GM19023 (cell line): ENCODE results near the gene FBP2.

Source experiments
- ATAC-seq: cut with Tn5 transposase; IDR thresholded peaks from one replicate; pipeline ENCODE4 v1.9.1; 2021; ENCODE audit warnings: mild to moderate bottlenecking, moderate library complexity; ENCODE audit not compliant: unreplicated experiment

Gene FBP2

DNA sequence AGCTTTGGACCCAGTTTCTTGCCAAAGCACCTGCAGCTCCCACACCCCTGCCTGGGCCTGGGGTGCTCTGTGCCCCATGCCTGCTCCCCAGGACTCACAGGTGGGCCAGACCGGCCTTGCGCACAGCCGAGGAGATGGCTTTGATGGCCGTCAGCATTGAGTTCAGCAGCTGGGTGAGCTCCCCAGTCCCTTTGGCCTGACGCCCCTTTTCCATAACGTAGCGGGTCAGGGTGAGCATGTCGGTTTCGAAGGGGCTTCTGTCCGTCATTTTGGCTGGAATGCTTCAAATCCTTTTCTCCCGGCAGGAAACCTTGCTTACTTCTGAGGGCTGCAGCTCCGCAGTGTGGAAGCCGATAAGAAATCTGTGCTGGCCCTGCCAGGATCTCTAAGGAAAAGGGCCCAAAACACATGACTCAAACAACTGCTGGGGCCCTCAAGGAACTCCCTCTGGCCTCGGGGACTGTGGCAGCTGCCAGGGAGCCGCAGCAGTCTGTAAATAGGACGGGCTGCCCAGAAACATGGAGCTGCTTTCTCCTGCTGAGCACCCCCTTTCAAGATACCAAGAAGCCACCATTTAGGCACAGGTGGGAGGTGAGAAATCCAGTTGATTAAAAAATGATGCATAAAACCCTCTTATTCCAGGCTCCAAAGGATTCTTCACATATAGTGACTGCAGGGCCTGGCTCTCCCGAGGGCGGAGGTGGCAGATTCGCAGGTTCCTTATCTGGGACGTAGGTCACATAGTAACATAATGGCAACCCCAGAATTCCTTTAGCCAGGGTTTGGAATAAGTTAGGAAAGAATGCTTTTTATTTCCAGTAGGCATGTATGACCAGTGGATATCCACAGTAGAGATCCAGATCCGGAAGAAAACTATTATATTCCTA lies at the start of gene FBP2:
Gene FBP2 (minus strand): TSS at position 366 of the 887 bp plus-strand sequence. CDS start 98 bp downstream, at position 268.
- no peak for ATAC-seq

GRCh38 chr9:94643176-94643575 lies 49.6 kb upstream of the FBP2 start:
- no peak for ATAC-seq

DNA sequence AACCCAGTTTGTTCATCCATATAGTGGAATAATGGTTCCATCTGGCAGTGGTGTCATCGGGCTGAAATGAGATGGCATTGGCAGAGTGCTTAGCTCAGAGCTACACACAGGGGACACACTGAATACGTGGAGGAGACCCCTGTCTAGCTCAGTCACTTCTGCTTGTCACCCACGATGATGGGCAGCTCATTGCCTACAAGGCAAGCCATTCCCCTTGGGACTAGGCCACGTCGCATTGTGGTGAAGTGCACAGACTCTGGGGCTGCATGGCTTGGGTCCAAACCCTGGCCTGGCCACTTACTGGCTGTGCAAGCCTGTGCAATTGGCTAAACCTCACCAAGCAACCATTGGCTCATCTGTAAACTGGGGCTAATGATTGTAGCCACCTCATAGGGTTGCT lies 48.9 kb upstream of the FBP2 start:
- no peak for ATAC-seq

DNA sequence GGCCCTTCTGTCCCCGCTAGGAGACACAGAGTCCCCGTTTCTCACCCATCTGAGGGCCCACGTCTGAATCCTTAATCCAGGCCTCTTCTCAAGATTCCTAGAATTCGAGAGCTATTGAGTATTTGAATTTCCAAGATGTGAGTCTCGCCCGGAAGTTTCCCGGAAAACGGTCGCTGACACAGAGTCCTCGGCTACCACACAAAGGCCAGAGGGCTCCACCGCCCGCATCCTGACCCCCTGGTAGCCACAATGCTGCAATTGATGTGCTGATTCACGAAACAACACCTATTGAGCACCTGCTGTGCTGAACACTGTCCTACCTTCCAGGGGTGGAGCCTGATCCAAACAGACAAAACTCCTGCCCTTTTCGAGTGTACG lies 46.4 kb upstream of the FBP2 start:
- ATAC-seq = no peak

- ATAC-seq = no peak
These were observed 45.7 kb upstream of the FBP2 start, which contains the start of gene FBP1 for GRCh38 chr9:94639061-94639998. Gene FBP1, minus strand, starts transcription at chr9:94639518. Its CDS starts 208 bp downstream, at chr9:94639310.

DNA sequence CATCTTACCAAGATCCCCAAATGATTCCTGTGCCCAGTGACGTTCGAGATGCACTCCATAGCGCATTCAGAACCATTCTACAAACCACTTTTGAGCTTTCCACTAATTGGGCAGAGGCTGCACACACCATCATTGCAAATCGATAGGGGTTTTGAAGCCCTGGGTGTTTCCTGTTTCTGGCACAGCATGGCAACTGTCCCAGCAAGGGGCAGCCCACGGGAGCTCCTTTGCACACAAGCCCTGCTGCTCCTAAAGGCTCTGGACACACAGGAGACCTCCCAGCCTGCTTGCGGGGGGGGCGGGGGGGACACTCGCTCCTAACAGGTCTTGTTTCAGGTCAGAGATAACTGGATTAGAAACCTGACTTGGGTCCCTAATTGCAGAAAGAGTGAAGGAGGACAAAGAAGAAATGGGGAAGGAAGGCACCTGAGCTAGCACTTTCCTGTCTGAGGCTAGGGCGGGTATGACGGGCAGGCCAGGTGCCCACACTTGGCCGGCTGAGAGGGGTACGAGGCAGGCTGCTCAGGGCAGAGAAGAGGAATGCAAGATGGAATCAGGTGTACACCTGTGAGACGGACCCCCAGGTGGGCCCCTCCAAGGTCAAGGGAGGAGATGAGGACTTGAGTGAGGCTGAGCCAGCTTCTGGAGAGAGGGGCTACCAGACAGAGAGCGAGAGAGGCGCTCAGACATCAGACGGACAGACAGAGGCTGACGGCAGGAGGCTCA lies 44.9 kb upstream of the FBP2 start:
- ATAC-seq = no peak

DNA sequence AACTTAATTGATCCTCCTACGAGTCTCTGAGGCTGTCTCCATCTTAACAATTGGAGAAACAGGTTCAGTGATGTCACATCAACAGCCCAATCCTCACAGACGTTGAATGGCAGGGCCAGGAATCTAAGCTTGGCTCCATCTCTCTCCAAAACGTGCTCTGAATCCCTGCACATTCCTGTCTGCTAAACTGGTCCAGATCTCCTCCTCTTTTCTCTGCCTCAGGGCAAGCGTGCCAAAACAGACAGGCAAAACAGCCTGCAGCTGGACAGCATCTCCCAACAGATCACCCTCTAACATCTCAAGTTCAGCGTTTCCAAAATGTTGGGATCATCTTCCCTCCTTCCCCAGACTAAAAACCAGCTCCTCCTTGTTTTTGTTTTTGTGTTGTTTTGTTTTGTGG lies 39.1 kb upstream of the FBP2 start:
- no peak for ATAC-seq

DNA sequence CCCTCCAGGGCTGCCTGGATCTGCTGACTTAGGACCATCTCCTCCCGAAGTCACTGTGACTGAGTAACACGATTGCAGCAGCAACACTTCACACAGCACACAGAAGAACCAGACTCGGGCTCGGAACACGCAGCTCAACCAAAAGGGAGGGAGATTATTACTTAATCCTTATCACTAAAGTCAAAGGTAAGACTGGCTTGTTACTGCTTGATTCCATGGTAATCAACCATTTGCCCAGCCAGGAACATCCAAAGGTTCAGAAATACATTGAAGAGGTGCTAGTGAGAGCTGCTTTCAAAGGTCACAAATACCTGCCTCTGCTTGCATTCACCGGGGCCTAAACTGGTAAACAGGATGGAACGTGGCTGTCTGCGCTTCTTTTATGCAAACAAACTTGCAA lies 38.0 kb upstream of the FBP2 start:
- no peak for ATAC-seq

DNA sequence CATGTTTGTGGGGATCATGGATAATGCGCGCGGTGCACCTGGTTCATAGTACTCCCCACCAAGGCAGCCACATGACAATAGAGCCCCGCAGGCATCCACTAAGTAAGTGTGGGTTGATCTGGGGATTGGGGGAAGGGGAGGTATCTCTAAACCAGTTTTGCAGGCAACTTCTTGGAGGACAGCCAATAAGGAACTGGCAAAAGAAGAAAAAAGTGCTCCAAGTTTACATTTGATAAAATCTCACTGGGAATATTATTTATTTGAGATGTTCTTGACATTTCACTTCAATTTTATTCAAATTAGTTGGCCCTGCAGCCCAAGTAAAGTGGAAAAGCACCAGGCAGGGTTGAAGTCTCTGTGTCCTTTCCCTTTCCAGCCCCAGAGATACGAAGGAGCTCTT lies 37.2 kb upstream of the FBP2 start:
- ATAC-seq = no peak

GRCh38 chr9:94630281-94630680 lies 36.7 kb upstream of the FBP2 start:
- ATAC-seq = no peak

DNA sequence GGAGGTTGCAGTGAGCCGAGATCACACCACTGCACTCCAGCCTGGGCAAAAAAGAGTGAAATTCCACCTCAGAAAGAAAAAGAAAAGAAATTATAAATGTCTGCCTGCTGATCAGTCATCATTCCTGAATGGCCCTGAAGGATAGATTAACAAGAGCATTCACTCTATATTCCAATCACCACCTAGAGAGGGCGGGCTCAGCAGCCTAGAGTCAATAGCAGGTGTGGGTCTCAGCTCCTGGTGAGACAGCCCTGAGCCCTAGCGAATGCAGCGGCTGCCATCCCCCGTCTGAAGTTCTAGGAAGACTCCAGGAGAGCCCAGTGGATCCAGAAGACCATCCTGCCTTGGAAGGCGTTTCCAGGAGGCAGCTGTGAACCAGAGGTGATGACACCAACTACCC lies 33.7 kb upstream of the FBP2 start:
- no peak for ATAC-seq

GRCh38 chr9:94625835-94626234 lies 32.2 kb upstream of the FBP2 start:
- no peak for ATAC-seq

DNA sequence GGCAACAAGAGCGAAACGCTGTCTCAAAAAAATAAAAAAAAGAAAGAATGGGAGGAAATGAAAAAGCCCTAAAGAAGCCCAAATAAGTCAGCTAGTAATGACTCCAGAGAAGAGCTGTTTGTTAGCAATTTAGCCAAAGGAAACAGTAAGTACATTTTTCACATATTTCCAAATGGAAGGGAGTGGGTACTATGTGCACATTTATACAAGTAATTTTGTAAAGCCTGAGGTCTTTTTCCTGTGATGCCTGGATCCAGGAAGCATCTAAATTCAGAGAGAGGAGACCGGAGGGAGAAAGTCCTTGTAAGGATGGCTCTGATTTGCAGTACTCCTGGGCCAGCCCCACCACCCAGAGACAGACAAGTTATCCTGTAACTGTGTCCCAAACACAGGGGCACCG lies 31.0 kb upstream of the FBP2 start:
- ATAC-seq = no peak

DNA sequence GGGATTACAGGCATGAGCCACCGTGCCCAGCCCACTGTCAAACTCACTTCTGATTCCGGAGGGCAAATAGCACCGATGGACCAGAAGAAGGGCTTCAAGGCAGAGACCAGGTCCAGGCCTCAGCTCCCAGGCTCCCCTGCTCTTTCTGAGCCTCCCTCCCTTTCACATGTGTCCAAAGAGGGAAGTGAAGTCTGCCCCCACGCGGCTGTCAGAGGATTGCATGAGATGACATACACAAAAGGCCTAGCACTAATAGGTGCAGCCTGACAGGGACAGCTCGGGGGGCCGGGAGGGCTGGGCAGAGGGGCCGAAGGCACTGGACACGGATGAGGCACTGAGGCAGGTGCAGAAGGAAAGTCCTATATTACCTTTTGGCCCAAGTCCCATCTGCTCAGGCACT lies 29.6 kb upstream of the FBP2 start:
- no peak for ATAC-seq

GRCh38 chr9:94622087-94622800 lies 28.6 kb upstream of the FBP2 start:
- ATAC-seq = no peak

GRCh38 chr9:94619026-94619425 lies 25.4 kb upstream of the FBP2 start:
- ATAC-seq = no peak

GRCh38 chr9:94613003-94613402 lies 19.4 kb upstream of the FBP2 start:
- ATAC-seq = no peak

DNA sequence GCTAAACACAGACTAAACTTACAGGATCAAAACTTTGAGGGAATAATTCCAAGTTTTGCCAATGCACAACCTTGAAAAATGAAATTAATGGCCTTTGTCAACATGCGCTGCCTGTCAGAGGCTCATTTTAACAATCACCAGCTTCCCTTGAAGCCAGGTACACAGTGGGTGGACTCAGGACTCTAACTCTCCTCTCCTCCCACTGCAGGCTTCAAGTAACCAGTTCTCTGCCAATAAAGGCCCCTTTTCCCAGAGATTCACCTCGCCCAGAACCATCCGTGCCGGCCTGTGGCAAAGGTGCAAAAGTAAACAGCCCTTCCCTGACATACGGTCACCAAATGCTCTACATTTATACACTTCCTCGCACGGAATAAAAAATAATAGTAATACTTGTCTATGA lies 18.4 kb upstream of the FBP2 start:
- no peak for ATAC-seq

DNA sequence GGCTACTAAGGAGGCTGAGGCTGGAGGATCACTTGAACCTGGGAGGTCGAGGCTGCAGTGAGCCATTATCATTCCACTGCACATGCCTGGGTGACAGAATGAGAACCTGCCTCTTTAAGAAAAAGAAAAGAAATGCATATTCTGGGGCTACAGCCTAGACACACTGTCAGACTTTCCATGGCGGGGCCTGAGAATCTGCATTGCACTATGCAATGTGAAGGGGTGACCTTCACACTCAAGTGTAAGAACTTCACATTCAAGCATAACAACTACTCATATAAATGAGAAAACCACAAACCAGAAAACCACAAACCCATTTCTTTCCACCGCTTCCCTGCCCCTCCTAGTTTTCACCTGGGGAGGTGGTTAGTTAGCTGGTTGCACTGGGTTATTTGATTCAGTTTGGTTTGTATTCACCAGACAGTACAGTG lies 18.0 kb upstream of the FBP2 start:
- no peak for ATAC-seq

DNA sequence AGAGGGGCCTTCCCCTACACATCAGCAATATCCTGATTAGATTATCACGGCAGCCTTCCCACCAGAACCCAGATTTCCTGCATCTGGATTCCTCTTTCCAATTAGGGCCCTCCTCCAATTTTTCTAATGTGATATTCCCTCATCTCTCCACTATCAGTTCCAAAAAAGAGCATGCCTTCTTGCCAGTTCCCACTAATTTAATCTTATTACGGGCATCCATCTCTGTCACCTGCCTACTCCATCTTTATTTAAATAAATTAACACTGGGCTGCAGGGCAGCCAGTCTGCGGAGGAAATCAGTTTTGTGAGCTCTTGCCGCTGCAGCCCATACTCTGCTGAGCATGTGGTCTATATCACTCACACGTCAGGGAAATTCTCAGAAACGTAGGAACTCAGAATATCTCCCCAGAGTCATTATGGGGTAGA lies 16.6 kb upstream of the FBP2 start:
- ATAC-seq = no peak

DNA sequence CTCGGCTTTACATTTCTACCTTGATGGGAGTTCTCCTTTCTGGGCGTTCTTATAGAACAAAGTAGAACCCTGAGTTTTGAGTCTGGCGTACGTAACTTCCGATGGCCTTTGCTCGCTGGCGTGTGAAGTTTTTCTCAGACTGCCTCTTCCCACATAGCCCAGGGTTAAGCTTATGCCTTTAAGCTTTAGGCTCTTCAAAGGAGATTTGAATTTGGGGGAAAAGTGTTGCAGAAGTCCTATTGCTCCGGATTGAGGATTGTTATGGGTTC lies 13.7 kb upstream of the FBP2 start:
- no peak for ATAC-seq
